SKM-1 (cell line): Measurements from ENCODE around the gene GATA2.

Source experiments
- DNase-seq: peaks from one replicate; lab custom pipeline; 2025; ENCODE audit not compliant: unreplicated experiment; lab: John Stamatoyannopoulos, UW

GATA2 gene

DNA sequence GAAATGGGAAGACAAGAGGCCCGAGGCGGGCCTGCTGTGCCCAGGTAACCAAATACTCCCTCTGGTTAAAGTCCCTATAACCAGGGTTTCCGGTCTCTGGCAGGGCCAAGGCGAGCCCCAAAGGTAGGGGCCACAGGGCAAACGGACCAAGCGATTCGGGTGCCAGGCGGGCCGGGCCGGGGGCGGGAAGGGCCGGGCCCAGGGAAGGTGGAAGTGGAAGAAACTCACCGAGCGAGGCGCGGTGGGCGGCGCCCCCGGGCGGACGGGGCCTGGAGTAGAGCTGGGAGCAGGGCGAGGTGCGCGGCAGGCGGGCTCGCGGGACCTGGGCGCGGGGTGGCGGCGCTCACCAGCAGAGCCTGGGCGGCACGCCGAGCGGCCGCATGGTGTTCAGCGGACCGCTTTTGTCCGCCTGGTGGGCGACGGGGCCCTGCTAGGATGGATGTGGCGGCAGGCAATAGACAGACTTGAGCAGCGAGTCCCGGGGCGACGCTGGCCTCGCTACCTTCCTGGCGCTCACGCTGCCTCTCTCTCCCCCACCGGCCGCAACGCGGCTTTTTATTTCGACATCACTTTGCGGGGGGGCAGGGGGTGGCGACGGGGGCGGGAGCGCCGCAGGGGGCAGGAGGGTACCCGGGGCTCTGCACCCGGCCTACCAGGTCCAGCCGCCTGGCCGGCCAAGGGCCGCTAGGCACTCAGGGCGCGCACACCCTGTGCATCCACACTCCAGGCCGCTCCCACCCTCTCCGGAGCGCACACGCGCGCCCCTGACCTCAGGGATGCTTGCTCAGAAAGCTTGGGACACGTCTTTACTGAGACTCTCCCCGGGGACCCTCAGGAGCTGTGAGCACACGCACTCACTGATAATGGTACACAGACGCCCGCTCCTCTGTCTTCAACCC is at the start of gene GATA2:
Gene GATA2, minus strand, starts transcription at position 531 of the 899 bp plus-strand sequence. CDS start 6,170 bp downstream, outside the sequence.
- no peak for DNase-seq

DNA sequence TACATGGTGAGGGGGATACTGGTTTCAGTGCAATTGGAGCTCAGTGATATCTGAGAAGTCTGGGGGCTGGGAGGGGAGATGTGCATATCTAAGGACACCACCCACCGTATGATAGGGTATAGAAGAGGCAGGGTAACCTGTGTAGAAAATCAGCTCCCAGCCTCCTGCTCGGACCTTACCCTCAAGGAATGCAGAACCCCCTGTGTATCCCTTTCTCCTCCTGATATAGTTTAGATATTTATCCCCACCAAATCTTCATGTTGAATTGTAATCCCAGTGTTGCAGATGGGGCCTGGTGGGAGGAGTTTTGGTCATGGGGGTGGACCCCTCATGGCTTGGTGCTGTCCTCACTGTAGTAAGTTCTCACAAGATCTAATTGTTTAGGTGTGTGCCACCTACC is 48.2 kb upstream of the GATA2 start:
- no peak for DNase-seq

DNA sequence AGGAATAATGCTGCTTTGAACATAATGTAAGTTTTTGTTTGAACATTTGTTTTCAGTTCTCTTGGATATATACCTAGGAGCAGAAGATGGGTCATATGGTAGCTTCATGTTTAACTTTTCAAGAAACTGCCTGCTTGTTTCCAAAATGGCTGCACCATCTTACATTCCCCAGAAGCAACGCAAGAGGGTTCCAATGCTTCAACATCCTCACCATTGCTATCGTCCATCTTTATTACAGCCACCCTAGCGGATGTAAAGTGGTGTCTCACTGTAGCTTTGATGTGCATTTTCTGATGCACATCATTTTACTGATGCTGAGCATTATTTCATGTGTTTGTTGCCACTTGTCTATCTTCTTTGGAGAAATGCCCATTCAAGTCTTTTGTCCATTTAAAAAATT is 46.4 kb upstream of the GATA2 start:
- DNase-seq = no peak

DNA sequence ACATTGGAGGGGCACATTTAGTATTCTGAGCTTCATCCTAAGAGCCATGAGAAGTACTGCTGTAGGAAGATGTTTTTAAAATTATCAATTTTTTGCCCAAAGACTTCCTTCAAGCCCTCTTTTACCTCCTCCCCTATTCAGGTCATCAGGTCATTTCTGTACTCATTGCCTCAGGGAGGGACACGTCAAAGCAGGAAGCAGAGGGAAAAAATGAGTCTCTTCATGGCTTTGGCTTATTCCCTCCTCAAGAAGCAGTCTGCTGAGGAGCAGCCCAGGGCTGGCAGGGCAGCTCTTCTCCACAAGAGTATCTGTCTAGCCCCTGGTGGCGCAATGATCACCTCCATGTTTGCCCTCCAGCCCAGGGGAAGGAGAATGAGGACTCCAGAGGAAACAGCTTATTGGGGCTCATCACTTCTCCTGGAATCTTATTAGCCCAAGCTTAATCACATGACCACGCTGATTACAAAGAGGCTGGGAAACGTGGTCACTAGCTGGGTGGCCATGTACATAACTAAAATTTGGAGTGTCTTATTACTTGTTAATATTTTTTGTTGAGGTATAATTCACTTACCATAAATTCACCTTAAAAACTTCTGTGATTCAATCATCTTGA is 44.2 kb upstream of the GATA2 start:
- no peak for DNase-seq

- no peak for DNase-seq
These were observed 39.3 kb upstream of the GATA2 start for GRCh38 chr3:128532012-128532983.

DNA sequence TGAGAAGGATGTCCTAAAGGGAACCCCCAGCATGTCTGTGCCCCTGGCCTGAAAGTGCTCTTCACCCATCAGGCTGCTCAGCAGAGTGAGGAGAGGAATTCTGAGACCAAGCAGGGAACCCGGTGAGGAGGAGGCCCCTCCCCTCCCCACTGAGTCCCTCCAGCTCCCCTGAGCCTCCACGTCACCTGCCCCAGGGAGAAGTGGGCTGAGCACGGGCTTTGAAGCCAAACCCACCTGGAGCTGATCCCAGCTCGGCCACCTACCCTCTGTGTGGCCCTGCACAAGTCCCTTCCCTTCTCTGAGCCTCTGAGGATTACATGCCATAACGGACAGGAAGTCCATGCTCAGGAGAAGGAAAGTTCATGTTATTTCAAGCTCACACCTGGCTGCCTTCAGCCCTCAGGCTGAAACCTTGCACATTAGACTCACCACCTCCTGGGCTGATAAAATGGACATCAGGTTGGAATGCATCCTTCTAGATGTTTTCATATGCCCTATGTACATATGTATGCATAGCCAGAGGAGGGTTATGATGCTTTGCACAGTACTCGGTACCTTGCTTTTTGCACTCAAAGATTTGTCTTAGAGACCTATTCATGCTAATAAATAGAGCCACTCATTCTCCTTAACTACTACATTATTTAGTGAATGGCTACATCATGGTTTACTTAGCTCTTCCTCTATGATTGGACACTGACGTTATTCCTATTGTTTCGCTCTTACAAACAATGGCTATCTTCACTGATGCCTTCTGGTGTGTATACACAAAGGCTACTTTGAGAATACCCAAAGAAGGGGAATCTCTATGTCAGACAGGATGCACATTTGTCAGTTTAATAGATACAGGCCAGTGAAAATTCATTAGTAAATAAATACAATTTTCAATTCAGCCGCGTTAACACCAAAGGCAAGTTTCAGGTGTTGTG is 31.6 kb upstream of the GATA2 start:
- DNase-seq = no peak

DNA sequence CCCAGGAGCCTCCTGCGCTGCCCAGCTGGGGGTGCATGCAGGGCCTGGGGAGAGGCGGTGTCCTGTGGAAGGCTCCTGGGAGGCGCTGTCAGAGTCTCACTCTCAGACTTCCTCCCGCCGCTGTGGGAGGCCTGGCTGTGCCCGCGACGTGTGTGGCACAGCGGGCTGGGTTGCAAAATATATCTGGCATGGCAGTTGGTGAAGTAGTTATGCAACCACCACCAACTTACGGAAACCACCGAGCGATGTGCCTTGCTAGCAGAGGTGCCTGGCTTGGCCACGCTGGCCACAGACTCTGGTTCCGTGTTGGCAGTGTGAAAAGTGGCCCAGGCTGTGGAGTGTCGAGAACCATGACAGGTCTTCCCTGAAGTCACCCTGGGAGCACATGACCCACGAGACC is 30.6 kb upstream of the GATA2 start:
- no peak for DNase-seq

DNA sequence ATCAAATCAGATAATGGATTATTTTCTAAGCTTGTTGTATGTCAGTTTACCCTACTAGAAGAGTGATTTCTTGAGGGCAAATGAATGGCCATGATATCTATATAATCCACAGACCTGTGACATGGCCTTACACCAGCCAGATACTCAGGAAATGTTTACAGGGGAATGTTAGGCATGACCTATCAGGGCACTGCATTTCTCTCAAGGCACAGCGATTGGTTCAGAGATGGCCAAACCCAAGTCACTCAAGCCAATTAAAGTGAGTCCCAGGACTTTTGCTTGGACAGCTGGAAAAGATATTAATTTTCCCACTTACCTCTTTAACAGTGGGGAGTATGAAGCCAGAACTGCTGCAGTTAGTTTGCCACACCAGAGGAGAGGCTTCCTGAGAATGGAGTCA is 28.7 kb upstream of the GATA2 start:
- DNase-seq = no peak

- DNase-seq = no peak
These were observed 25.8 kb upstream of the GATA2 start for GRCh38 chr3:128518587-128519490.

DNA sequence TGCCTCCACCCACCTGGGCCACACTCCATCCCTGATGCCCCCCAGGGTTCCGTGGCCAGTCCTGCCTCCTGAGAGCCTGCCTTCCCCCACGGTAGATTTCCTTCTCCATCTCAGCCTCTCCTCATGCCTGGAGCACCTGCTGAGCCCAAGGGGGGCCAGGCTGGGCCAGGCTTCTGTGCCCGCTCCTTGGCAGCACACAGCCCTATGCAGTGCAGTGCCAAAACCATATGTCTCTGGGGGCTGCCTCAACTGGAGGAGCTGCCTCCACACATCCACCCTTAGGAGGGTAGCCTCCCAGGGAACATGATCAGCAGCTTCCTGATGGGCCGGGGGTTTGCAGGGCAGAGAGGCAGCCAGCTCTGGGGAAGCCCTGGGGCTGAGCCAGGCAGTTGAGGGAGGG is 24.6 kb upstream of the GATA2 start:
- no peak for DNase-seq

DNA sequence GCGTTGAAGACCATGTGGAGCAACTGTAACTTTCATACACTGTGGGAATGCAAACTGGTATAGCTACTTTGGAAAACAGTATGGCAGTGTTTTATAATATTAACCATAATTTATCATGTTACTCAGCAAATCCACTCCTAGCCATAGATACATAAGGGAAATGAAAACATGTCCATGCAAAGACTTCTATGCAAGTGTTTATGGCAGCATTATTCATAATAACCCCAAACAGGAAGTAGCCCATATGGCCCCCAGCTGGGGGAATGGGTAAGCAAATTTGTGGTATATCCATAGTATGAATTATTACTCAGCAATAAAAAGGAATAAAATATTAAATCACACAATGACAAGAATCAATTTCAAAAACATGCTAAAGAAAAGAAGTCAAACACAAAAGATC is 23.0 kb upstream of the GATA2 start:
- DNase-seq = no peak

DNA sequence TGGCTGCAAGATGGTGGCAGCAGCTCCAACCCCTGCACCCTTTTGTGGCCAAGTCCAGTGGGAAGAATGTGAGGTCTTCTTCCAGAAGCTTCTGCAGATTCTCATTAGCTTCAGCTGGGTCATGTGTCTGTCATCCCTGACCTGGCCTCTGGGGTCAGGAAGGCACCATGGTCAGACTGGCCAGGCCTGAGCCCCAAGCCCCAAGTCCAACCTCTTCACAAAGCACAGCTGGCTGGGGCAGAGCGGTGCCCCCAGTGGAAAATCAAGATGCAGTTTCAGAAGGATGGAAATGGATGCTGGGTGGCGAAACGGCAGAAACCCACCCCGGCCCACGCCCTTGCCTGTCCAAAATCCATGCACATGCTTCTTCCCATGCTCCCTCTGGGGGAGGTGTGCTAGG is 15.9 kb upstream of the GATA2 start:
- no peak for DNase-seq

- DNase-seq = no peak
These were observed 13.8 kb upstream of the GATA2 start for GRCh38 chr3:128506754-128507153.

- DNase-seq = no peak
These were observed 12.8 kb upstream of the GATA2 start for GRCh38 chr3:128505771-128506170.

GRCh38 chr3:128504963-128505730 is 12.1 kb upstream of the GATA2 start:
- no peak for DNase-seq

GRCh38 chr3:128504533-128504915 is 11.5 kb upstream of the GATA2 start:
- DNase-seq = no peak

DNA sequence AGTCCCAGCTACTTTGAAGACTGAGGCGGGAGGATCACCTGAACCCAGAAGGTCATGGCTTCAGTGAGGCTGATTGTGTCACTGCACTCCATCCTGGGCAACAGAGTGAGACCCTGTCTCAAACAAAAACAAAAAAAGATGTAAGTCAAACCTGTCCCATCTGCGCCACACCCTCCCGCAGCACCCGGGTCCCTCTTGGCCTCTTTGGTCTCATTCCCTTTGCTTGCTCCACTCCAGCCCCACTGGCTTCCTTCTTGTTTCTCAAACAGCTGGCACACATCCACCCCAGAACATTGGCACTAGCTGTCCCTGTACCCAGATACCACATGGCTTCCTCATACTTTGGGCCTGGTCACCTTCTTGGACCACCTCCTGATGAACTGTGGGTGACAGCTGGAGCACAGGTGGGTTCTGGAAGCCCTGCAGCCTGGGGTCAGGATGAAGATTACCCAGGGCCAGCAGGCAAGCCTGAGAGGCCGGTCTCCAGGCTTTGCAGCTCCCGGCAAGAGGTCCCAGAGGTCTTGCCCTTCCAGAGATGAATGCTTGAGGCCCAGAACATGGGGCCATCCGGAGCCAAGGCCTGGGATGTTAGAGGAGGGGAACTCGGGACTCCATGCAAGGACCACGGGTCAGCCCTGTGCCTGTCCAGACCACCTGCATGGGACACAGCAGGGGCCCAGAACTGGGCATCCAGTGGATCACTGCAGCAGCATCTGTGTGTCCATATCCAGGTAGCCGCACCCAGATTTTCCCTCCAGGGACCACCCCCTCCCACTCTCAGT is 10.9 kb upstream of the GATA2 start:
- no peak for DNase-seq

GRCh38 chr3:128503164-128503651 is 10.2 kb upstream of the GATA2 start:
- no peak for DNase-seq
